CD14-positive monocyte (primary cell): Measurements from ENCODE around the gene DSCAML1. TPM values are rescaled to one million over a fixed set of nuclear protein-coding genes. Genes with fewer than 3 reads are reported as not detected.

Source experiments
- DNase-seq, 3 donors: peaks; one replicate each; pipeline ENCODE4 v3.0.0-alpha.2; 2011 to 2022
- H2AFZ ChIP-seq: 2 replicates; pipeline ENCODE4 v1.6.0; 2012; ENCODE audit warnings: mild to moderate bottlenecking, low read depth, low read length, inconsistent platforms; ENCODE audit not compliant: insufficient read depth, poor library complexity, severe bottlenecking
- H3K27ac ChIP-seq, 2 donors: 1 replicate in 1 of 2; 2 replicates in 1 of 2; pipeline ENCODE4 v1.5.1; 2012 to 2013; ENCODE audit warnings: low read length in 2 of 2, control low read depth in 1 of 2, inconsistent platforms in 1 of 2, low read depth in 1 of 2, mild to moderate bottlenecking in 1 of 2
- H3K27me3 ChIP-seq, 2 donors: one replicate each; pipeline versions ENCODE4 v1.6.0 to v1.6.1; 2011 to 2013; ENCODE audit warnings: low read length in 2 of 2; ENCODE audit not compliant: control insufficient read depth in 2 of 2, insufficient read depth in 2 of 2
- H3K36me3 ChIP-seq, 2 donors: replicated peaks in 1 of 2; 1 replicate in 1 of 2; 2 replicates in 1 of 2; pipeline versions ENCODE4 v1.5.1 to v1.6.1; 2012 to 2013; ENCODE audit warnings: low read length in 2 of 2, control low read depth in 1 of 2, inconsistent platforms in 1 of 2, mild to moderate bottlenecking in 1 of 2; ENCODE audit not compliant: insufficient read depth in 2 of 2, control insufficient read depth in 1 of 2
- H3K4me1 ChIP-seq, 2 donors: 1 replicate in 1 of 2; 2 replicates in 1 of 2; pipeline versions ENCODE4 v1.5.1 to v1.6.1; 2012 to 2013; ENCODE audit warnings: low read length in 2 of 2, control low read depth in 1 of 2, inconsistent platforms in 1 of 2, mild to moderate bottlenecking in 1 of 2, moderate library complexity in 1 of 2; ENCODE audit not compliant: insufficient read depth in 2 of 2, control insufficient read depth in 1 of 2
- H3K4me2 ChIP-seq: replicated peaks from 2 replicates; pipeline ENCODE3; 2012; ENCODE audit warnings: low read length, moderate library complexity, mild to moderate bottlenecking; ENCODE audit not compliant: poor library complexity, severe bottlenecking; ENCODE audit errors: extremely low read depth
- H3K4me3 ChIP-seq, 3 experiments: fragments of 200-600 bp in 1 of 3; sonication (generic) in 1 of 3; replicated peaks in 1 of 3; 1 replicate in 2 of 3; 2 replicates in 1 of 3; pipeline ENCODE4 v1.5.1; 2011 to 2013; ENCODE audit warnings: low read length in 3 of 3, mild to moderate bottlenecking in 3 of 3, control low read depth in 2 of 3, low read depth in 2 of 3, inconsistent platforms in 1 of 3, moderate library complexity in 1 of 3
- H3K79me2 ChIP-seq: 2 replicates; pipeline ENCODE4 v1.6.0; 2012; ENCODE audit warnings: mild to moderate bottlenecking, control low read depth, inconsistent platforms, low read length, moderate library complexity; ENCODE audit not compliant: insufficient read depth
- H3K9ac ChIP-seq: 2 replicates; pipeline ENCODE4 v1.6.0; 2017; ENCODE audit warnings: low read length, mild to moderate bottlenecking; ENCODE audit not compliant: insufficient read depth, poor library complexity, severe bottlenecking
- H3K9me3 ChIP-seq, 2 donors: replicated peaks in 1 of 2; 1 replicate in 1 of 2; 2 replicates in 1 of 2; pipeline versions ENCODE4 v1.5.1 to v1.6.1; 2012 to 2013; ENCODE audit warnings: low read length in 2 of 2, control low read depth in 1 of 2; ENCODE audit not compliant: control insufficient read depth in 1 of 2, insufficient read depth in 1 of 2
- H4K20me1 ChIP-seq: 2 replicates; pipeline ENCODE4 v1.6.0; 2012; ENCODE audit warnings: mild to moderate bottlenecking, low read length, control low read depth, moderate library complexity; ENCODE audit not compliant: insufficient read depth
- H3K27ac Mint-ChIP-seq, 7 donors: one replicate each; pipeline ENCODE4 v1.8.0; 2020; ENCODE audit warnings: mild to moderate bottlenecking in 7 of 7, mixed read lengths in 7 of 7, moderate library complexity in 6 of 7, inconsistent platforms in 2 of 7
- H3K27me3 Mint-ChIP-seq, 3 donors: one replicate each; pipeline ENCODE4 v1.8.0; 2021 to 2022; ENCODE audit warnings: low read depth in 3 of 3, mild to moderate bottlenecking in 3 of 3, mixed read lengths in 3 of 3, moderate library complexity in 3 of 3, inconsistent platforms in 1 of 3
- H3K36me3 Mint-ChIP-seq, 2 donors: one replicate each; pipeline ENCODE4 v1.8.0; 2020; ENCODE audit warnings: mixed read lengths in 2 of 2, inconsistent platforms in 1 of 2, mild to moderate bottlenecking in 1 of 2
- H3K4me1 Mint-ChIP-seq: one replicate; pipeline ENCODE4 v1.8.0; 2020; ENCODE audit warnings: mild to moderate bottlenecking, mixed read lengths
- H3K4me3 Mint-ChIP-seq, 2 donors: one replicate each; pipeline ENCODE4 v1.8.0; 2020; ENCODE audit warnings: mild to moderate bottlenecking in 2 of 2, mixed read lengths in 2 of 2, moderate library complexity in 1 of 2
- H3K9me3 Mint-ChIP-seq, 7 donors: one replicate each; pipeline ENCODE4 v1.8.0; 2020 to 2022; ENCODE audit warnings: mixed read lengths in 7 of 7, mild to moderate bottlenecking in 6 of 7, moderate library complexity in 6 of 7, inconsistent platforms in 2 of 7
- CTCF ChIP-seq: fragments of 200-600 bp; IDR thresholded peaks from one replicate; pipeline ENCODE4 v1.8.0; 2022; ENCODE audit warnings: antibody characterized with exemption, mild to moderate bottlenecking
- WGBS: methylation state at CpG from one replicate; pipeline ENCODE4 v1.1.5; 2013; ENCODE audit warnings: missing lambda C conversion rate; ENCODE audit not compliant: insufficient coverage; 5-methylcytosine and 5-hydroxymethylcytosine counted together
- intact Hi-C, 2 donors: fragments of 100-400 bp; cut with micrococcal nuclease; formaldehyde crosslinking; loops; one replicate each; pipeline versions ENCODE4 v1.15.0 to v1.15.1; 2023
- polyA plus RNA-seq, 3 donors: library from polyadenylated mRNA; depleted of rRNA in 1 of 3; unstranded in 2 of 3; stranded (reverse) in 1 of 3; fragments of 300-500 nt in 2 of 3; fragments of >200 nt in 1 of 3; fragmentation: Illumina TruSeq in 2 of 3; gene quantifications; 1 replicate in 2 of 3; 2 replicates in 1 of 3; pipeline ENCODE4 v1.2.3, GENCODE V29; 2012 to 2021

DSCAML1 gene
- polyA plus RNA-seq, 3 donors, result not detected

- H3K9me3 ChIP-seq, result no peaks in the 10 kb centered on the region
- no peaks in the 10 kb centered on the region for H3K36me3 Mint-ChIP-seq
- peaks cover 0 to 14% of the 10 kb centered on the region in 2 donors for H3K27me3 ChIP-seq
- intact Hi-C loops, result no loop called here
- H3K27ac ChIP-seq, result no peak overlapping the region
- no peak overlapping the region for H3K9ac ChIP-seq
- H4K20me1 ChIP-seq, result no peaks in the 10 kb centered on the region
- H3K4me1 Mint-ChIP-seq, result no peaks in the 10 kb centered on the region
- 88% methylated on average over 9 of the region's 17 CpGs for WGBS
- peak overlapping the region in 1 of 2 donors; percentile 3 for H3K4me3 Mint-ChIP-seq
- no peak for DNase-seq
- H3K9me3 Mint-ChIP-seq, result peaks cover 0 to 11% (median 2%) of the 10 kb centered on the region in 7 donors
- H3K79me2 ChIP-seq, result no peaks in the 10 kb centered on the region
- no peak for TF ChIP-seq CTCF
- no peak overlapping the region for H3K4me2 ChIP-seq
- no peak overlapping the region for H2AFZ ChIP-seq
- H3K27ac Mint-ChIP-seq, result no peak overlapping the region
- H3K4me3 ChIP-seq, result no peak overlapping the region
- no peaks in the 10 kb centered on the region for H3K4me1 ChIP-seq
- peaks cover 16 to 38% (median 19%) of the 10 kb centered on the region in 3 donors for H3K27me3 Mint-ChIP-seq
- H3K36me3 ChIP-seq, result no peaks in the 10 kb centered on the region
Measured at GRCh38 chr11:117444711-117445658, 352.0 kb downstream of the DSCAML1 start.

GRCh38 chr11:117444256-117444655 is 352.8 kb downstream of the DSCAML1 start:
- peaks cover 13 to 34% (median 19%) of the 10 kb centered on the region in 3 donors for H3K27me3 Mint-ChIP-seq
- Histone ChIP-seq H3K4me2 (no peak overlapping the region), H4K20me1 (no peaks in the 10 kb centered on the region), H3K27ac (no peak overlapping the region), H2AFZ (no peak overlapping the region), H3K9me3 (no peaks in the 10 kb centered on the region), H3K27me3 (peaks cover 0 to 14% of the 10 kb centered on the region in 2 donors), H3K9ac (no peak overlapping the region), H3K36me3 (no peaks in the 10 kb centered on the region), H3K79me2 (no peaks in the 10 kb centered on the region), H3K4me3 (no peak overlapping the region), H3K4me1 (no peaks in the 10 kb centered on the region)
- intact Hi-C loops, result no loop called here
- no peak for DNase-seq
- peak overlapping the region in 1 of 2 donors; percentile 7 for H3K4me3 Mint-ChIP-seq
- H3K27ac Mint-ChIP-seq, result peak overlapping the region in 1 of 7 donors; percentile 43
- no peaks in the 10 kb centered on the region for H3K4me1 Mint-ChIP-seq
- 100% methylated on average over 1 of the region's 8 CpGs for WGBS
- peaks cover 0 to 7% (median 2%) of the 10 kb centered on the region in 7 donors for H3K9me3 Mint-ChIP-seq
- H3K36me3 Mint-ChIP-seq, result no peaks in the 10 kb centered on the region
- no peak for TF ChIP-seq CTCF
